HL-60/S4 treated with phorbol 12-myristate 13-acetate at 8.2 ng/mL for 4 days and 3 days (cell line): ENCODE data around the gene MEPCE.
"Not testable (repeated sequence)": the region's sequence is repeated elsewhere in the genome, so short reads cannot be mapped to it uniquely, and the experiment has no call there.

Experiments
- in situ Hi-C: fragments of 300-500 bp; cut with MboI; formaldehyde crosslinking; loops from 2 replicates; pipeline ENCODE4 v1.15.0; 2022; ENCODE audit warnings: low sequenced_read_pairs

Gene MEPCE

GRCh38 chr7:100429637-100430492, at the start of gene MEPCE:
Gene MEPCE (plus strand): TSS chr7:100429831. CDS start chr7:100430019, 188 bp downstream.
- in situ Hi-C loops = no loop called here

- in situ Hi-C loops = no loop called here
These were observed 49.4 kb upstream of the MEPCE start for GRCh38 chr7:100380196-100380595.

- in situ Hi-C loops = not testable (repeated sequence)
These were observed 47.9 kb upstream of the MEPCE start for GRCh38 chr7:100381531-100382233.

DNA sequence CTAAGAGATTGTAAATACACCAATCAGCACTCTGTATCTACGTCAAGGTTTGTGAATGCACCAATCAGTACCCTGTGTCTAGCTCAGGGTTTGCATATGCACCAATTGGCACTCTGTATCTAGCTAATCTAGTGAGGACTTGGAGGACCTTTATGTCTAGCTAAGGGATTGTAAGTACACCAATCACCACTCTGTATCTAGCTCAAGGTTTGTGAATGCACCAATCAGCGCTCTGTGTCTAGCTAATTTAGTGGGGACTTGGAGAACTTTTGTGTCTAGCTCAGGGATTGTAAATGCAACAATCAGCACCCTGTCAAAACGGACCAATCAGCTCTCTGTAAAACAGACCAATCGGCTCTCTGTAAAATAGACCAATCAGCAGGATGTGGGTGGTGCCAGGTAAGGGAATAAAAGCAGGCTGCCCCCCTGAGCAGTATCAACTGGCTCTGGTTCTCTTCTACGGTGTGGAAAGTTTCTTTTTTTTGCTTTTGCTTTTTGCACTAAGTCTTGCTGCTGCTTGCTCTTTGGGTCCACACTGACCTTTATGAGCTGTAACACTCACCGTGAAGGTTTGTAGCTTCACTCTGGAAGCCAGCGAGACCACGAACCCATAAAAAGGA, 47.3 kb upstream of the MEPCE start:
- in situ Hi-C loops = not testable (repeated sequence)

GRCh38 chr7:100384628-100385294, 44.9 kb upstream of the MEPCE start:
- in situ Hi-C loops = no loop called here

- in situ Hi-C loops = no loop called here
These were observed 42.7 kb upstream of the MEPCE start for GRCh38 chr7:100386940-100387339.

GRCh38 chr7:100387695-100388094, 41.9 kb upstream of the MEPCE start:
- in situ Hi-C loops = no loop called here

DNA sequence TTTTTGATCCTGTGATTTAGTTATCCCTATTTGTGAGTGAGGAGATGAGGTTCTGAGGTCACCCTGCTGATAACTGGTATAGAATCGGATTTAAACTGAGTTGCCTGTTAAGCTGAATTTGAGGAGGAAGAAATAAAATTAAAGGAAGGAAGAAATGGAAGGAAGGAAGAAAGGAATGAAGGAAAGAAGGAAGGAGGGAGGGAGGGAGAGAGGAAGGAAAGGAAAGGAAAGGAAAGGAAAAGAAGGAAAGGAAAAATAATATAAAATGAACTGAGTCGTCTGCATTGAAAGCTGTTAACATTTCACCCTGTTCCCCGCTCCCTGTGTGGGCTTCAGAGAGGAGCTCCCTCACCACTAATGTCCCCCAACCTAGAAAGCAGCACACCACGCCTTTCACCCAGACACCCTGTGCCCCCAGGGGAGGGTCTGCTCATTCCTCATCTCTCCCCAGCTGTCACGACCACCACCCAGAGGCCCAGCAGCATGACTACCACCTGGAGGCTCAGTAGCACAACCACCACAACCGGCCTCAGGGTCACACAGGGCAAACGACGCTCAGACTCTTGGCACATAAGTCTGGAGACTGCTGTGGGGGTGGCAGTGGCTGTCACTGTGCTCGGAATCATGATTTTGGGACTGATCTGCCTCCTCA, 40.1 kb upstream of the MEPCE start:
- in situ Hi-C loops = no loop called here

- in situ Hi-C loops = no loop called here
These were observed 39.2 kb upstream of the MEPCE start for GRCh38 chr7:100390286-100391009.

DNA sequence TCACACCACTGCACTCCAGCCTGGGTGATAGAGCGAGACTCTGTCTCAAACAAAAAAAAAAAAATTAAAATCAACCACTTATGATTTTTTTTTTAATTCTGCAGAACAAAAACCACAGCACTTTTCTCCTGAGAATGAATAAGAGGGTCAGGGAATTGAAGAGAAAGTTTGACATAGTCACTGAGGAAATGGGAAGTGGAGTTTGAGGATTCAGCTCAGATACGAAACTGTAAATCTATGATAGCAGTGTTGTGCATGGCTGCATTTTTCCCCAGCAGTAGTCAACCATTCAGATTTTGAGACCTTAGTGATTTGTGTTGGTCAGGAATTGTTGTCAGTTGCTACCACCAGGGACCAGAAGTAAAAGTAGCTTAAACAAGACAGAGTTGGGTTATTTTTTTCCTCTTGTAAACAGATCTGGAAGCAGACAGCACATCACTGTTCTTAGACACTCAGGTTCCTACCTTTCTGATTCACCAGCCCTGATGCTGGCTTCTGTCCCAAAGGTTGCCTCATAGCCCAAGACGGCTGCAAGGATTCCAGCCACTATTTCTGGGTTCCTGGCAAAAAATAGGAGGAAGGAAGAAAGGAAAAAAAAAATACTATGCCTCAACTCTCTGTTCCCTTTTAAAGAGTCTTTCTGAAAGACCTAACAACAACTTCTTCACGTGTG, 36.3 kb upstream of the MEPCE start:
- in situ Hi-C loops = no loop called here

DNA sequence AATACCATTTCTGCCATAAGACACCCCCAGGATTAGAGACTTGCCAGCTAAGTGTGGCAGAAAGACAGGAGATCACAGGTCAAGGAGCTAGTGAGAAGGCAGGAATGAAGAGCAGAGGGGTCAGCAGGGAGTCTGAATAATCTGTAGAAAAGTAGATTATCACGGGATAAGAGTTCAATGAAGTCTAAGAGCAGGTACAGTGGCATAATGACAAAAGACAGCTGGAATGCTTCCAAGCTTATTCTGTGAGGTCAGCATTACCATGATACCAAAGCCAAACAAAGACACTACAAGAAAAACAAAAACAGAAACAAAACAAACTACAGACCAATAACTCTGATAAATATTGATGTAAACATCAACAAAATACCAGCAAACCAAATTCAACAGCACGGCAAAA, 35.6 kb upstream of the MEPCE start:
- in situ Hi-C loops = no loop called here

- in situ Hi-C loops = no loop called here
These were observed 33.1 kb upstream of the MEPCE start for GRCh38 chr7:100396421-100396982.

GRCh38 chr7:100397315-100398081, 32.1 kb upstream of the MEPCE start:
- in situ Hi-C loops = no loop called here

DNA sequence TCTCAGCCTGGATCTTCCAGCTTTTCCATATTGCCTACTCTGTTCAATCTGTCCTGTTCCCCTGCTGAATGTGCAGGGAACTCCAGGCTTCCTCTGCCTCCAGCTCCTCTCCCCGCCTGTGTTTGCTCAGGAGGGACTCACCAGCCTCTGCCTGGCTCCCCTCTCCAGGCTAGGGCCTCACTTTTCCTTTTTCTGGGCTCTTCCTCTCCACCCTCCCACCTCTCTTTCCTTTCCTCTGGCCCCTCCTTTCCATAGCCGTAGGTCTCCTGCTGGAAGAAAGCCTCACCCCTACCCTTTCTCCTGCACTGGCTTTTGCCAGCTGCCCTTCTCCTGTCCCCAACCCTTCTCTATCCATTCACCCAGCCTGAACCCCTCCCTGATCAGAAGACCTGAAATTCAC, 31.4 kb upstream of the MEPCE start:
- in situ Hi-C loops = no loop called here

- in situ Hi-C loops = loop anchor here (10.0 kb wide), 1 partner anchor 45 kb away; the partner anchor contains the start of gene PILRB
These were observed 29.6 kb upstream of the MEPCE start for GRCh38 chr7:100400041-100400440.

DNA sequence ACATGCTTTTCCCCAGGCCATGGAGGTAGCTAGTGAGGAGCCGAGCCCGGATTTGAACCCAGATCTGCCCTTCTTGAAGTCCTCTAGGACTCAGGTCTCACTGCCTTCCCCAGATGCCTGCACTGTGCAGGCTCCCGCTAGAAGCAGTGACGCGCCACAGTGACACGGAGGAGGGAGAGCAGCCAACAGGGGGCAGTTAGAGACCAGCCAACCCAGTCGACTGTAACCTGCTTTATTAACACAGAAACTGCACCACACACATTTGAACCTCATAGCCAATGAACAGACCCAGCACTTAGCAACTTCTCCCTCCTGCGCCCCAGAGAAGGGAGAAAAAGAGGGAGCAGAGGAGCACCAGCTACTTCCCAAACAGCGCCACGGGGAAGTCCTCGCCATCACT, 29.0 kb upstream of the MEPCE start:
- in situ Hi-C loops = loop anchor here (10.0 kb wide), 1 partner anchor 46 kb away; the partner anchor contains the start of gene PILRB

- in situ Hi-C loops = loop anchor here (10.0 kb wide), 1 partner anchor 47 kb away; the partner anchor contains the start of gene PILRB
These were observed 27.8 kb upstream of the MEPCE start for GRCh38 chr7:100401811-100402210.

- in situ Hi-C loops = loop anchor here (10.0 kb wide), 1 partner anchor 47 kb away; the partner anchor contains the start of gene PILRB
These were observed 27.4 kb upstream of the MEPCE start for GRCh38 chr7:100402241-100402640.
